Keratinocyte (primary cell): ENCODE measurements around the gene RAB11B.

ENCODE experiments used
- EZH2 ChIP-seq: IDR thresholded peaks from one replicate; pipeline ENCODE4 v1.6.1; 2012; ENCODE audit warnings: inconsistent platforms, mild to moderate bottlenecking, low read length, moderate library complexity
- TF ChIP-seq, protein P1 (sequence below), 3 experiments: IDR thresholded peaks in 1 of 3; conservative IDR thresholded peaks in 1 of 3; optimal IDR thresholded peaks in 1 of 3; 2 replicates in 2 of 3; 3 replicates in 1 of 3; pipeline versions ENCODE3 to v1.5.1; 2011; ENCODE audit warnings: low read length in 3 of 3, mild to moderate bottlenecking in 3 of 3, moderate library complexity in 2 of 3, control low read depth in 1 of 3, inconsistent platforms in 1 of 3; ENCODE audit not compliant: insufficient read depth in 2 of 3; ENCODE audit errors: extremely low read depth in 1 of 3

DNA sequence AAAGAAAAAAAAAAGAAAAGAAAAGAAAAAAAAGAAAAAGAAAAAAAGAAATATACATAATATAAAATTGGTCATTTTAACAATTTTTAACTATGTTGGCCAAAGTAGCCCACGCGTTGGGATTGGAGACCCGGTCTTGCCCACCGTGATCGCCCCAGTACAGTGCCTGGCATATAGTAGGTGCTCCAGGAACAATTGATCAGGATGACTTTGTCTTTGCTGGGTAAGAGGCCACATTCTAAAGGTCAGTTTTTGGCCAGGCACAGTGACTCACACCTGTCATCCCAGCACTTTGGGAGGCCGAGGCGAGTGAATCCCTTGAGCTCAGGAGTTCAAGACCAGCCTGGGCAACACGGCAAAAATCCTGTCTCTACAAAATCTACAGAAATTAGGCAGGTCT is 30.0 kb upstream of the RAB11B start:
- TF ChIP-seq EZH2: no peak
- TF ChIP-seq, protein P1, sequence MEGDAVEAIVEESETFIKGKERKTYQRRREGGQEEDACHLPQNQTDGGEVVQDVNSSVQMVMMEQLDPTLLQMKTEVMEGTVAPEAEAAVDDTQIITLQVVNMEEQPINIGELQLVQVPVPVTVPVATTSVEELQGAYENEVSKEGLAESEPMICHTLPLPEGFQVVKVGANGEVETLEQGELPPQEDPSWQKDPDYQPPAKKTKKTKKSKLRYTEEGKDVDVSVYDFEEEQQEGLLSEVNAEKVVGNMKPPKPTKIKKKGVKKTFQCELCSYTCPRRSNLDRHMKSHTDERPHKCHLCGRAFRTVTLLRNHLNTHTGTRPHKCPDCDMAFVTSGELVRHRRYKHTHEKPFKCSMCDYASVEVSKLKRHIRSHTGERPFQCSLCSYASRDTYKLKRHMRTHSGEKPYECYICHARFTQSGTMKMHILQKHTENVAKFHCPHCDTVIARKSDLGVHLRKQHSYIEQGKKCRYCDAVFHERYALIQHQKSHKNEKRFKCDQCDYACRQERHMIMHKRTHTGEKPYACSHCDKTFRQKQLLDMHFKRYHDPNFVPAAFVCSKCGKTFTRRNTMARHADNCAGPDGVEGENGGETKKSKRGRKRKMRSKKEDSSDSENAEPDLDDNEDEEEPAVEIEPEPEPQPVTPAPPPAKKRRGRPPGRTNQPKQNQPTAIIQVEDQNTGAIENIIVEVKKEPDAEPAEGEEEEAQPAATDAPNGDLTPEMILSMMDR (optimal IDR thresholded peaks at IDR 0.05 in 1 of 3, IDR thresholded peaks at IDR 0.05 in 1 of 3, conservative IDR thresholded peaks at IDR 0.05 in 1 of 3; ENCODE audit: extremely low read depth in 1 of 3, insufficient read depth in 2 of 3, low read length in 3 of 3): no peak
